ACC112 (cell line): ENCODE data around the gene HMGXB3.

ENCODE experiments used
- H2AFZ ChIP-seq: fragments of 200-600 bp; sonication (generic); one replicate; pipeline ENCODE4 v1.6.0; 2017; ENCODE audit warnings: antibody characterized with exemption, low read length; ENCODE audit not compliant: unreplicated experiment
- H3K27ac ChIP-seq: fragments of 200-600 bp; sonication (generic); 2 replicates; pipeline ENCODE4 v1.5.1; 2014; ENCODE audit warnings: low read depth, mild to moderate bottlenecking, antibody characterized with exemption, low read length, moderate library complexity
- H3K27me3 ChIP-seq: fragments of 200-600 bp; sonication (generic); 2 replicates; pipeline ENCODE4 v1.6.1; 2014; ENCODE audit warnings: mild to moderate bottlenecking, antibody characterized with exemption, low read length, moderate library complexity, mixed read lengths; ENCODE audit not compliant: insufficient read depth
- H3K36me3 ChIP-seq: fragments of 200-600 bp; sonication (generic); 2 replicates; pipeline ENCODE4 v1.6.1; 2016; ENCODE audit warnings: mild to moderate bottlenecking, antibody characterized with exemption, low read length, moderate library complexity, mixed read lengths; ENCODE audit not compliant: insufficient read depth
- H3K4me1 ChIP-seq: fragments of 200-600 bp; sonication (generic); one replicate; pipeline ENCODE4 v1.6.1; 2016; ENCODE audit warnings: low read length, mixed read lengths; ENCODE audit not compliant: insufficient read depth, unreplicated experiment, control insufficient read depth
- H3K4me3 ChIP-seq: fragments of 200-600 bp; sonication (generic); 2 replicates; pipeline ENCODE4 v1.5.1; 2014; ENCODE audit warnings: mild to moderate bottlenecking, low read depth, low read length
- H3K79me2 ChIP-seq: fragments of 200-600 bp; sonication (generic); one replicate; pipeline ENCODE4 v1.6.0; 2016; ENCODE audit warnings: low read length; ENCODE audit not compliant: control insufficient read depth, unreplicated experiment, insufficient read depth

HMGXB3 gene

GRCh38 chr5:150006318-150006717 is 5.8 kb downstream of the HMGXB3 start:
- Histone ChIP-seq H3K27ac (no peak overlapping the region), H3K79me2 (peaks cover 66% of the 10 kb centered on the region), H3K4me3 (no peak overlapping the region), H2AFZ (no peak overlapping the region), H3K27me3 (no peaks in the 10 kb centered on the region), H3K36me3 (peaks cover 26% of the 10 kb centered on the region), H3K4me1 (peaks cover 11% of the 10 kb centered on the region)

DNA sequence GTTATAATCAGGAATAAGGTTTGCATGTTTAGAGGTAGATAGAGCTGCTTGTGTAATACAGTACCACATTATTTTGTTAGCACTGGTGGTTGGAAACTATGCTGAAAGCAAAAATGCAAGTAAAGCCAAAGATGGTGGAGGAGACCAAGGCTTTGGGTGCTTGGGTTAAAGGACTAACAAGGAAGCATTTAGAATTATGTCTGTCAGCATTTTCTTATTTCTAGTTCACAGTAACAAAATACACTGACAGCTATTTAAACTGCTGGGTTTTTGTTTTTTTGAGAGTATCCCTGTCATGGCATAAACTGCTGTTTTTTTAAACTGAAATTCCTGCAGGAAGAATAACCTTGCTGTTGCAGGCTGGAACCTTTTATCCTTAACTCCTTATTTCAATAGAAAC is 6.5 kb downstream of the HMGXB3 start:
- peaks cover 60% of the 10 kb centered on the region for H3K79me2 ChIP-seq
- H2AFZ ChIP-seq, result no peak overlapping the region

GRCh38 chr5:150009671-150010387 is 9.3 kb downstream of the HMGXB3 start:
- no peak overlapping the region for H2AFZ ChIP-seq
- no peak overlapping the region for H3K4me3 ChIP-seq
- peaks cover 44% of the 10 kb centered on the region for H3K79me2 ChIP-seq
- H3K4me1 ChIP-seq, result no peaks in the 10 kb centered on the region
- no peaks in the 10 kb centered on the region for H3K27me3 ChIP-seq
- no peak overlapping the region for H3K27ac ChIP-seq
- H3K36me3 ChIP-seq, result peaks cover 55% of the 10 kb centered on the region

More for the DNA sequence above, 6.5 kb downstream of the HMGXB3 start:
- H3K4me1 ChIP-seq, result peaks cover 9% of the 10 kb centered on the region
- no peaks in the 10 kb centered on the region for H3K27me3 ChIP-seq
- no peak overlapping the region for H3K27ac ChIP-seq
- H3K4me3 ChIP-seq, result no peak overlapping the region
- H3K36me3 ChIP-seq, result peaks cover 30% of the 10 kb centered on the region

DNA sequence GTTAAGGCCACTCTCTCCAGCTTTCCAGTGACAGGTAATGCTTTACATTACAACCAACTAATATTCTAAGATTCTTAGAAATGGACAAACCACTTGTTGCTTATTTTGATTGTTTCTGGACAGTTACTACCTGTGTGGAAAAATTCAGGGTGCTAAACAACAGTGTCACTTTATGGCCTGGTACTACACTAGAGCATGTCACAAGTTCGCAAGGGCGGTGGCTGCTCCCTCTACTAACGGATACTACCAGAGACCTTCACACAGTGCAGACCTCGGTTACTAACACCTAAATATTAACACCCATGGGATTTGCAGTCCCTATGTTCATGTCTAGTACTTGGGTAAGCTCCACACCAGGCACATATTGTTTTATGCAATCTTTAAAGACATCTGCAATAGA is 13.4 kb downstream of the HMGXB3 start:
- H3K4me3 ChIP-seq, result no peak overlapping the region
- H3K27me3 ChIP-seq, result no peaks in the 10 kb centered on the region
- peaks cover 27% of the 10 kb centered on the region for H3K79me2 ChIP-seq
- H3K4me1 ChIP-seq, result peaks cover 5% of the 10 kb centered on the region
- no peak overlapping the region for H2AFZ ChIP-seq
- no peak overlapping the region for H3K27ac ChIP-seq
- peaks cover 76% of the 10 kb centered on the region for H3K36me3 ChIP-seq

GRCh38 chr5:150014456-150014855 is 13.9 kb downstream of the HMGXB3 start:
- Histone ChIP-seq H3K4me1 (peaks cover 5% of the 10 kb centered on the region), H3K79me2 (peaks cover 27% of the 10 kb centered on the region), H3K27me3 (no peaks in the 10 kb centered on the region), H3K36me3 (peaks cover 80% of the 10 kb centered on the region), H3K4me3 (no peak overlapping the region), H2AFZ (no peak overlapping the region), H3K27ac (no peak overlapping the region)

GRCh38 chr5:150015415-150015814 is 14.9 kb downstream of the HMGXB3 start:
- H3K36me3 ChIP-seq, result peaks cover 86% of the 10 kb centered on the region
- no peak overlapping the region for H2AFZ ChIP-seq
- H3K4me3 ChIP-seq, result no peak overlapping the region
- peaks cover 26% of the 10 kb centered on the region for H3K79me2 ChIP-seq
- H3K4me1 ChIP-seq, result peaks cover 11% of the 10 kb centered on the region
- H3K27ac ChIP-seq, result no peak overlapping the region
- H3K27me3 ChIP-seq, result no peaks in the 10 kb centered on the region

- no peak overlapping the region for H3K27ac ChIP-seq
- peaks cover 80% of the 10 kb centered on the region for H3K36me3 ChIP-seq
- no peaks in the 10 kb centered on the region for H3K27me3 ChIP-seq
- no peak overlapping the region for H3K4me3 ChIP-seq
- peaks cover 16% of the 10 kb centered on the region for H3K79me2 ChIP-seq
- no peak overlapping the region for H2AFZ ChIP-seq
- peaks cover 22% of the 10 kb centered on the region for H3K4me1 ChIP-seq
These were observed 16.0 kb downstream of the HMGXB3 start for GRCh38 chr5:150016537-150016936.

DNA sequence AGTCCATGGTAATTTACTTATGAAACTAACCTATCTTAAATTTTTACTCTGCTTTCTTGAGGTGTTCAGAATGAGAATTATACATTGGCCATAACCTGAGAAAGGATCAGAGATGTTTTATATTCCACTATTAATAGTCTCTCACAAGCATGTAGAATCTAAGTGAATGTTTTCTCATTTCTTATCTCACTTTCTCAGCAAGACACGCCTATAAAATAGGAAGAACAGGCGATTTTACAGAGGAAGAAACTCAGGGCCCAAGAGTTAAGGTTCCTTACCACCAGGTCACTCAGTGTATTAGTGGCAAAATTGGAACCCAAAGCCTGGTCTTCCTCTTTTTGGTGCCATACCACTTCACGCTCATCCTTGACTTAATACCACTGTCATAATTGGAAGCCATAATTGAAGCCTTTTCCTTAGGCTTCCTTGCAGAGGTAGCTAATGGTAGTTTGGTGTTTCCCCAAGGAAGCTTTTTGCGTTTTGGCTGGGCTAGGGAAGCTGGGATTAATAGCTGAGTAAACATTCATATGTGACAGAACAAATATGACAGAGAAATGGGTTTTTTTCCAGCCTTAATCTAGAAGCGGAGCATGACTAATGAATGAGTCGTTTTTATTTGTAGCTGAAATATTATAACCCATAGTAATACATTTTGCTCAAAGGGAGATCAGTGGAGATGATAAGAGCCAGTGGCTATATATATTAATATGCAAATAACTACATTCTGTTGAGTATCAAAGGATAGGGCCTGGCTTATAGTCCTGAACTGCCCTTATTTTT is 16.9 kb downstream of the HMGXB3 start:
- peaks cover 27% of the 10 kb centered on the region for H3K4me1 ChIP-seq
- H3K4me3 ChIP-seq, result no peak overlapping the region
- peaks cover 12% of the 10 kb centered on the region for H3K79me2 ChIP-seq

GRCh38 chr5:150020249-150020648 is 19.7 kb downstream of the HMGXB3 start:
- no peak overlapping the region for H3K4me3 ChIP-seq
- H3K27me3 ChIP-seq, result no peaks in the 10 kb centered on the region
- H3K36me3 ChIP-seq, result peaks cover 68% of the 10 kb centered on the region
- H2AFZ ChIP-seq, result no peak overlapping the region
- peaks cover 39% of the 10 kb centered on the region for H3K4me1 ChIP-seq
- H3K79me2 ChIP-seq, result peaks cover 11% of the 10 kb centered on the region
- no peak overlapping the region for H3K27ac ChIP-seq

More for the DNA sequence above, 16.9 kb downstream of the HMGXB3 start:
- peaks cover 72% of the 10 kb centered on the region for H3K36me3 ChIP-seq
- peak overlapping the region; percentile 29; the same call in 1 of the 2 replicates for H3K27ac ChIP-seq
- H2AFZ ChIP-seq, result no peak overlapping the region
- no peaks in the 10 kb centered on the region for H3K27me3 ChIP-seq

- Histone ChIP-seq H3K79me2 (peaks cover 11% of the 10 kb centered on the region), H3K27ac (peak overlapping the region; percentile 70)
These were observed 21.1 kb downstream of the HMGXB3 start for GRCh38 chr5:150021491-150022157.

More at GRCh38 chr5:150021491-150022157, 21.1 kb downstream of the HMGXB3 start:
- Histone ChIP-seq H3K4me1 (peaks cover 39% of the 10 kb centered on the region), H2AFZ (no peak overlapping the region), H3K4me3 (peak overlapping the region; percentile 30), H3K36me3 (peaks cover 62% of the 10 kb centered on the region), H3K27me3 (no peaks in the 10 kb centered on the region)
